Measurements from ENCODE around the gene CTBP1.
A peak's percentile ranks its signal among the peaks of the same experiment; 100 is the strongest.

Gene CTBP1

DNA sequence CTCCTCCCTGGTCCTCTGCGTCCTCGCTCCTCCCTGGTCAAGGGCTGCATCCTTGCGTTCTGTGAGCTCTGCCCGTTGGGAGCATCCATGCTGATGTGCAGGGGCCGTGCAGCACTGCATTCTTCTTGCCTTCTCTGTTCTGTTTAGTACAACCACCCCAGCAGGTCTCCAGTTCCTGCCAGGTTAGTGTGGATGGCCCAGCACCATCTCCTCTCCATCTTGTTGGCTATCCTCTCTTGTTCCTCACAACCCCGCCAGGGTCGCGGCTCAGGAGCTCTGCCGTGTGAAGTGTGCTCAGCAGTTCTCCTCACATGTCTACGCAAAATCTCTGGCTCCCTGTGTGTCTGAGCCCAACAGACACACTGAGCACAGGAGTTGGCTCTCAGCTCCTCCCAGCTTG lies 30.3 kb upstream of the CTBP1 start:
- DNase-seq: no peak

- DNase-seq: no peak
These were observed 29.0 kb upstream of the CTBP1 start for GRCh38 chr4:1277667-1278665.

DNA sequence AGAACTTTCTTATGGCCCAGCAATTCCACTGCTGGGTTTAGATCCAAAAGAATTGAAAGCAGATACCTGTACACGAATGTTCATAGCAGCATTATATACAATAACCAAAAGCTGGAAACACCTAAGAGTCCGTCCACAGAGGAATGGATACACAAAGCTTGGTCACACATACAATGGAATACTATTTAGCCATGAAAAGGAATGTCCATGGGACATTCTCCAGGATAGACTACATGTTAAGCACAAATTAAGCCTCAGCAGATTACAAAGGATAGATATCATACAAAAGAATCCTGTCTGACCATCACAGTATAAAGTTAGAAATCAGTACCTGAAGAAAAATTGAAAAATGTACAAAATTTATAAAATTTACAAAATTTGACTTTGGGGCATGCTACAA lies 28.1 kb upstream of the CTBP1 start:
- DNase-seq: no peak

DNA sequence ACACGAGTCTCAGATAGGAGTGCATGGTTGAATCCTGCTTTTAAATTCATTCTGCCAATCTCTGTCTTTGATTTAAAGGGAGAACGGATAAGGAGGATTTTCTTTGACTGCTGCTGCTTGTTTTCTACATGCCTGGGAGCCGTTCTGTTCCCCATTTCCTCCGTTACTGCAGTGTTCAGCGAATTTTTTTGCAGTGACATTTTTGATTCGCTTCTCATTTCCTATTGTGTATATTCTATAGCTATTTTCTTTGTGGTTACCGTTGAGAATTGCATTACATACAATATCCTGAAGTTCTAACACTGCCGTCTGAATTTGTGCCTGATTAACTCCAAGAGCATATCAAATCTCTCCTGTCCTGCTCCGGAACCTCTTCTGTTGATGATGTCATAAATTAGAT lies 25.9 kb upstream of the CTBP1 start:
- no peak for DNase-seq

DNA sequence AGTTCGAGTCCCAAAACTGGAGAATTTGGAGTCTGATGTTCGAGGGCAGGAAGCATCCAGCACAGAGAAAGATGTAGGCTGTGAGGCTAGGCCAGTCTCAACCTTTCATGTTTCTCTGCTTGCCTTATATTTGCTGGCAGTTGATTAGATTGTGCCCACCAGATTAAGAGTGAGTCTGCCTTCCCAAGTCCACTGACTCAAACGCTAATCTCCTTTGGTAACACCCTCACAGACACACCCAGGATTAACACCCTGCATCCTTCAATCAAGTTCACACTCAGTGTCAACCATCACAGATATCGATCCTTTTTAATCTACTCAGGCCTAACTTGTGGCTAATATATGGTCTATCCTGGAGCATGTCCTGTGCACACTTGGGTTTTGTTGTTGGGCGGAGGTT lies 22.8 kb upstream of the CTBP1 start:
- DNase-seq: no peak

- DNase-seq: no peak
These were observed 20.3 kb upstream of the CTBP1 start for GRCh38 chr4:1269209-1269608.

DNA sequence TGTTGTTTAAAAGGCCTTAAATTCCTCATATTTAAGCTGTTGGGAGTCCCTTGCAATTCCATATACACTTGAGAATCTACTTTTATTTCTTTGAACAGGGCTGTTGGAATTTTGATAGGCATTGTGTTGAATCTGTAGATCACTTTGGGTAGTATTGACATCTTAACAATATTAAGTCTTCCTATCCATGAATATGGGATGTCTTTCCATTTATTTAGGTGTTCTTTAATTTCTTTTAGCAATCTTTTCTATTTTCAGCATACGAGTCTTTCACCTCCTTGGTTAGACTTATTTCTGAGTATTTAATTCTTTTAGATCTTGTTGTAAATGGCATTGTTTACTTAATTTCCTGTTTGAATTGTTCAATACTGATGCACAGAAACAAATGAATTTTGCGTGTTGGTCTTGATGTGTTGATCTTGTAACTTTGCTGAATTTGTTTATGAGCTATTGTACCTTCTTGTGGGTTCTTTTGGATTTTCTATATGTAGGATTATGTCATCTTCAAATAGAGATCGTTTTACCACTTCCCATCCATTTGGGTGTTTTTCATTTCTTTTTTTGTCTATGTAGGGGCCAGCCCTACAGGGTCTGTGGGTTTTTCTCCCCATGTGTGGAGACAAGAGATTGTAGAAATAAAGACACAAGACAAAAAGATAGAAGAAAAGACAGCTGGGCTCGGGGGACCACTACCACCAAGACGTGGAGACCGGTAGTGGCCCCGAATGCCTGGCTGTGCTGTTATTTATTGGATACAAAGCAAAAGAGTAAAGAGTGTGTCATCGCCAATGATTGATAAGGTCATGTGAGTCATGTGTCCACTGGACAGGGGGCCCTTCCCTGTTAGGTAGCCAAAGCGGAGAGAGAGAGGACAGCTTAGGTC lies 18.2 kb upstream of the CTBP1 start:
- no peak for DNase-seq

DNA sequence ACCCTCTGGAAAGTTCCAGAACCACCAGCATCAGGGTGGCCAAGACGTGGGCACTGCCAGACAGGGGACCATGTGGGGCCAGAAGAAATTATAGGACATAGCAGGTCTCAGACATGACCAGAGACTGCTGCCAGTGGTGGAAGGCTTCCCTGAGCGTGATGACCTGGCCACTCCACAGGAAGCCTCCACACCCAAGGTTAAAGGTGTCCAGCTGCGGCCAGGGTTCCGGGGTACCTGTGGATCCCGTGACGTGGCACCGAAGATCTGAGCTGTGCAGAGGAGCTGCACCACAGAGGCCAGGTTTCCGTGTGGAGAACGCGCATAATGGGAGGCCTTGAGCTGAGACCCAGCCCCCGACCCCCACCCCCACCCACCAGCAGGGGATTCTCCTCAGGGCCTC lies 16.4 kb upstream of the CTBP1 start:
- DNase-seq: no peak

GRCh38 chr4:1264942-1265341 lies 16.0 kb upstream of the CTBP1 start:
- no peak for DNase-seq

- DNase-seq: no peak
These were observed 12.4 kb upstream of the CTBP1 start for GRCh38 chr4:1261107-1261928.

GRCh38 chr4:1260418-1261106 lies 11.6 kb upstream of the CTBP1 start:
- no peak for DNase-seq

DNA sequence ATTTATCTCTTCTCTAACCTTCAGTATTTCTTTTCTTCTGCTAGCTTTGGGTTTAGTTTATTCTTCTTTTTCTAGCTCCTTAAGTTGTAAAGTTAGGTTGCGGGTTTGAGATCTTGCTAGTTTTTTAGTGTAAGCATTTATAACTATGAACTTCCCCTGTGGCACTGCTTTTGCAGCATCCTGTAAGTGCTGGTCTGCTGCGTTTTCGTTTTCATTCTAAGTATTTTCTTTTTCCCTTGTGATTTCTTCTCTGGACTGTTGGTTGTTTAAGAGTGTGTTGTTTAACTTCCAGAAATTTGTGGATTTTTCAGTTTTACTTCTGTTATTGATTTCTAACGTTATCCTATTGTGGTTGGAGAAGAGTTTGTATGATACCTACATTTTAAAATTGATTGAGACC lies 11.0 kb upstream of the CTBP1 start:
- no peak for DNase-seq

DNA sequence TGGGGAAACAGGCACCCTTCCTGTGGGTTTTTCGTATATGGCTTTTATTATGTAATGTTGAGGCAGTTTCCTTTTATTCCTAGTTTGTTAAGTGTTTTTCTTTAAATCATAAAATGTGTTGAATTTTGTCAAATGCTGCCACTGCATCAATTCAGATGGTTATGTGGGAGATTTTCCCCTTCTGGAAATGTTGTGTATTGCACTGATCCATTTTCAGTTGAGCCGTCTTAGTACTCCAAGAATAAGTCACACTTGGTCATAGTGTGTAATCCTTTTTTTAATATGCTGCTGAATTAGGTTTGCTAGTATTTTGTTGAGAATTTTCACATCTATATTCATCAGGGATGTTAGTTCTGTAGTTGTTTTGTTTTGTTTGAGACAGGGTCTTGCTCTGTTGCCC lies 9.5 kb upstream of the CTBP1 start:
- no peak for DNase-seq

DNA sequence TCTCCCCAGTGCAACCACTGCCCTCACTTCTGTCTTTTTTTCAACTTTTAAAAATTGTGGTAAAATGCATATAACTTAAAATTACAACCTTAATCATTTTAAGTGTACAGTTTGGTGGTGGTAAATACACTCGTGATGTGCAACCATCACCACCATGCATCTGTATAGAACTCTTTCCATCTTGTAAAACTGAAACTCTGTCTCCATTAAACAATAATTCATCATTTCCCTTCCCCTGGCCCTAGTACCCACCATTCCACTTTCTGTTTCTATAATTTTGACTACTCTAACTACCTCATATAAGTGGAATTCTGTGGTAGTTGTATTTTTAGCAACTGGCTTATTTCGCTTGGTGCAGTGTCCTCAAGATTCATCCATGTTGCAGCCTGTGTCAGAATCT lies 6.8 kb upstream of the CTBP1 start:
- DNase-seq: no peak

GRCh38 chr4:1255151-1255550 lies 6.2 kb upstream of the CTBP1 start:
- DNase-seq: no peak

DNA sequence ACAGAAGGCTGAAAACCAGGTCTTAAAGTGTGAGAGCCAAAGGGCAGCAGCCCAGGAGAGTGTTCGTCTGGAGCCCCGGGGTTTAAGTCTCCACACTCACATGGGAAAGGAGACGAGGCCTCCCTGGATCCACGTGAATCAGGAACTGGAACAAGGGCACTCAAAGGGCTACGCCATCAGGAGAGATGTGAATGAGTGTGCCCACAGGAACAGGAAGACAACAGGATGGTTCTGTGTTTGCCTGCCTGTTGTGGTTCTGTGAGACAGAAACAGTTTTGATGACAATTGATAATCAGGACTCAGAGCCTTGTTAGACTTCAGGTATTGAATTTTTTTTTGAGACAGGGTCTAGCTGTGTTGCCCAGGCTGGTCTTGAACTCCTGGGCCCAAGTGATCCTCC lies 4.9 kb upstream of the CTBP1 start:
- DNase-seq: no peak

GRCh38 chr4:1252928-1253492 lies 4.1 kb upstream of the CTBP1 start:
- DNase-seq: no peak

- no peak for DNase-seq
These were observed 2.8 kb upstream of the CTBP1 start for GRCh38 chr4:1251773-1252066.

DNA sequence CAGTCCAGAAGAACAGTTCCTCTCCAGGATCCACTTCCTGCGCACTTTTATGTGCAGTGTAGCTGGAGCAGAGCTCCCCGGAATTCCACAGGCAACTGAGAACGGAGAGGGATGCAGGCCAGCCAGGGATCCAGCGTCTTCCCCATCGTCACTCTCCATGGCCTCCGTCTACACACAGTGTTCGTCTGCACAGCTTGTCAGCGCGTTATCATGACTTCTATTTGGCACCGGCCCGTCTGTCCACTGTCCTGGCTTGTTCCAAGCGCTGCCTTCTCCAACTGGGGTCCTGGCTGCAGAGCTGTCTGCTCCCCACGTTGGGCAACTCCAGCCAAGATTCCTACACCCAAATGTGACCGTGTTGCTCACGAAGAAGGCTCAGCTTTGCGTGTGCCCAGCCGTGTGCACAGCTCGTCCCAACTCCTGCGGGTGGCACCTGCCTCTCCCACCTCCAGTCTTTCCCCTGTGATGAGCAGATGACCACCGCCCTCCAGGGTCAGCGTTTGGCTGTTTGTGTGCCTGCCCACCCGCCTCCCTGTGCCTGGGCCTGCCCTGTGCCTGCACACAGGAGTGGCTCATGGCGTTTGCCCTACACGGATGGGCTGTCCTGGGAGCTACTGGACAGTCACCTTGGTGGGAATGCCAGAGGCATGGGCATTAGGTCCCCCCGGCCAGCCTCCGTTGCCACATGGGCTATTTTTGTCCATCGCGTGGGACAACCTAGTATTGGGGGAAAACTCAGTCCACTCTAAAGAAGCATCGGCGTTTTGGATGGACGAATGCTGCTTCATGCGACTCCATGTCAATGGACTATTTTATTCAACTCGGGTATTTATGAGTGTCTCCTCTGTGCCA lies 2.2 kb upstream of the CTBP1 start:
- no peak for DNase-seq

DNA sequence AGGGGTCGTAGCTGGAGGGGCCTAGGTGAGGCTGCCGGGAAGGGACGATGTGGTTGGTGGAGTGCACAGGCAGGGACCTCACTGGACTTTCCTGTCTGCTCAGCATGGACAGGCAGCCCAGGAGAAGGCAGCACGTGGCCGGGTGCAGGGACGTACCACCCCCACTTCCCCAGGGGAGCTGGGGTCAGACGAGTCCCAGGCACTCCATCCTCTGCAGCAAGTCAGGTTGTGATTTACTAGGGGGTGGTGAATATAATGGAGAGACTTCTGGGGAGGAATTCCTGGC lies 1.5 kb upstream of the CTBP1 start:
- DNase-seq: no peak

DNA sequence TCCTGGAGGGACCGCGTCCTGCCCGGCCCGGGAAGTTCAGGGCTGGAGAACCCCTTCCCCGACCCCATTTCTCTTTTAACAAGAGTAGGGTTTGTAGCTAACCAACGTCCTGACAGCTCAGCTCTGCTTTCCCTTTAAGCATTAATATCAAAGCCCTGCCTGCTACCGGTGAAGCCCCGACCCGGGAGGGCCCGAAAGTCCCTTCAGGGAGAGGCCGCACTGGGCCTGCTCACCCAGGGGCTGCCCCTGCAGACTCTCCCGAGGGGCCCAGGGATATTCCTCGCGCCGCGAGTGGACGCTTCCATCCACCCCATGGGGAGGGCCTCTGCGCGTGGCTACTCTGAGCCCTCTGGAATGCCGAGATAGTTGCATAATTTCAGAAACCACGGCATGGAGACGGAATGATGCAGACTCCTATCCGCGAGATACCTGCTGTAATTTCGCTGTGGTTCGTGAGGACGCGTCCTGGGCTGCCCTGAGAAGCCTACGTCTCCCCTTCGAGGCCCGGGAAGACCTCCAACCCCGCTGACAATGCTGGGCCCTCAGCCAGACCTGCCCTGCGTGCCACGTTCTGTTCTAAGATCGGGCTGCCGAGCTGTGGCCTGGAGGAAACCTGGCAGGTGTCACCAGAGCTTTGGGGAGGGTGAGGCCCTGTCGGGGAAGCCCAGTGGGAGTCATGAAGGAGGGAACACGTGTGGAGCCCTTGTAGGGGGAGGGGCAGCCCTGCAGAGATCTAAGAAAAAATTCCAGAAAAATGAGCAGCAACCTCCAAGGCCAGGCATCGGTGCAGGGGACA lies 999 bp upstream of the CTBP1 start:
- peak; percentile 56 for DNase-seq
